Measurements from ENCODE around the gene MAGEB17.
A peak's percentile ranks its signal among the peaks of the same experiment; 100 is the strongest.

The MAGEB17 gene

DNA sequence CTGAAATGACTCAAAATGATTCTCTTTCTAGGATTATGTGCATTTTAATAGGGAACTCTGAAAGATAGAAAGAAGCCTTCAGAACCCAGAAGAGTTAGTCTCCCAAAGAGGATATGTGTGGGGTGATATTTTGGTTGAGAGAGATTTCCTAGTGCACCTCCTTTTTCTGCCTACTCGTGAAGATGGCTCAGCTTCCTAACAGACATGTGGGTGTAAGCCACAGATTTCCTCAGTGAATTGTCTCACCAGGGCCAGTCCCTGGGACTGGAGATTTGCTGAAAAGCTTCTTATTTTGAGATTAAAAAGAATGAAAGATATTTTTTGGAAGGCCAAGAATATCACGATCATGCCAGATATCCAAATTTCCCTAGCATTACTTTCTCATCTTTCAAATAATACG is 42.8 kb downstream of the MAGEB17 start:
- DNase-seq (ENCODE audit: low read depth) = no peak

DNA sequence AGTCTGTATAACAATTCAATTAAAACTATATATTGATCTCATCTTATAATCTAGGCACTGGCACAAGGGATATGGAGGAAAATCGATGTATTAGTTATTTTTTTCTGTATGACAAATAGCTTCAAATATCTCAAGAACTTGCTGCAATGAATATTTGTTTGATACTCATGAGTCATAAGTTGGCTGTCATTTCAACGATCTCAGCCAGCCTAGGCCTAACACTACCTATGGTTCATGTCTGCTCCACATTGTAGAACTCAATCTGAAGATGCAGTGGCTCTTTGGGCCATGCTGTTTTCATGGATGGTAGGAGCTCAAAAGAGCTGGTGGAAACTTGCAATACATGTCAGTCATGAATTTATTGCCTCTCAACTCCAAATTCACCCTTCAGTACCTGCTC is 44.7 kb downstream of the MAGEB17 start:
- peak; percentile 42 for DNase-seq (ENCODE audit: low read depth)

DNA sequence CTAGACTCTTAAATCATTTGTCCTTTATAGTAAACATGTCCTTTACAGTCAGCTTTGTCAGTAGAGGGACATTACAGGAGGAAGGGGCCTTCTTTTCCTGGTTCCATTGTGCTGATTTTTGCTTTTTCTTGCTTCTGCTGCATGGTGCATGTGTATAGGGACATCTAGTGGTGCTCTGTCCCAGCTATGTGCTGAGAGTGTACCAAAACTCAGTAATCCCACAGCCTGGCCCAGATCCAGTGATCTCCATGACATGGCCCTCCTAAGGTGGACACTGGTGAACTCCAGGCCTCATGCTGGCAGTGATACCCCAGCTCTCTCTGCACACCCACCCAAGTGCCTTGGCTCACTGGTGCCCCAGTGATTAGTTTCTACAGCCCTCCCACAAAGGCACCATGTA is 45.2 kb downstream of the MAGEB17 start:
- DNase-seq (ENCODE audit: low read depth) = peak; percentile 26

DNA sequence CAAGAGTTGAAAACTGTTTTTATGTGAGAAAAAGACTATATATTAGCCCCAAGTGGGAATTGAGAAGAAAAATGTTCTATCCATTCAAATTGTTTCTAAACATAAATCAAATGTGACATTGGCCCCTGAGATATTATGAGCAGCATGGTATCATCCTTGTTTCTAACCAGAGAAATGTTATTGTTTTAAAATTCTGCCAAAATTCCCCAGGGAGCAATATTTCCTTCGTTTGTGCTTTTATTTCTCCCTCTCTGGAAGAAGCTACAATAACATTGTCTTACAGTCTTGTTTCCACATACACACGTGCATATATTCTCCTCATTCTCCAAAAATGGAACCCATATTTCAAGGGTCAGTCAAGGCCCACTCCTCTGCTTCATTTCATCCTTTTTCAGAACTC is 46.7 kb downstream of the MAGEB17 start:
- peak; percentile 40 for DNase-seq (ENCODE audit: low read depth)

DNA sequence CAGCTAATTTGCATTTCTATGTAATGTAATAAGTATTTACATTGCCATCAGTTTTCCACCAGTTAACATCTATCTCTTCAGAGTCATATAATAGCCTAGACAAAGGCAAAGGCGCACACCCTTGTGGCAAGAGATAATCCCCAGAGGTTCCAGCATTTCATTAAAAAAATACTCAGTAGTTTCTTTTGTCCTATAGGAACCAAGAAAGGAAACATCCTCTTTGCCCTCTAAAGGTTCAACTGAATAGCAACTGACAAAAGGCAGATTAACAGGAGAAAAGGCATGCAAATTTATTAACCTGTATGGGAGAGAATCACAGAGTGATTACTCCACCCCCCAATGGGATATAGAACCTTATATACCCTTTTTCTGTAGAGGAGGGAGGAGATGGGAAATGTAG is 48.4 kb downstream of the MAGEB17 start:
- DNase-seq (ENCODE audit: low read depth) = no peak

Measured in EH (cell line).